Stimulated activated CD8-positive, alpha-beta memory T cell treated with anti-CD3 and anti-CD28 coated beads, Interleukin-12 subunit alpha, Interleukin-12 subunit beta, amount 100 ng/mL, for 4 hours (primary cell): ENCODE measurements around the gene SF3B2.
"Not testable (repeated sequence)": the region's sequence is repeated elsewhere in the genome, so short reads cannot be mapped to it uniquely, and the experiment has no call there.

ENCODE experiments used
- DNase-seq: peaks from one replicate; pipeline ENCODE4 v3.0.0-alpha.2; 2020; ENCODE audit warnings: low read depth

The SF3B2 gene

DNA sequence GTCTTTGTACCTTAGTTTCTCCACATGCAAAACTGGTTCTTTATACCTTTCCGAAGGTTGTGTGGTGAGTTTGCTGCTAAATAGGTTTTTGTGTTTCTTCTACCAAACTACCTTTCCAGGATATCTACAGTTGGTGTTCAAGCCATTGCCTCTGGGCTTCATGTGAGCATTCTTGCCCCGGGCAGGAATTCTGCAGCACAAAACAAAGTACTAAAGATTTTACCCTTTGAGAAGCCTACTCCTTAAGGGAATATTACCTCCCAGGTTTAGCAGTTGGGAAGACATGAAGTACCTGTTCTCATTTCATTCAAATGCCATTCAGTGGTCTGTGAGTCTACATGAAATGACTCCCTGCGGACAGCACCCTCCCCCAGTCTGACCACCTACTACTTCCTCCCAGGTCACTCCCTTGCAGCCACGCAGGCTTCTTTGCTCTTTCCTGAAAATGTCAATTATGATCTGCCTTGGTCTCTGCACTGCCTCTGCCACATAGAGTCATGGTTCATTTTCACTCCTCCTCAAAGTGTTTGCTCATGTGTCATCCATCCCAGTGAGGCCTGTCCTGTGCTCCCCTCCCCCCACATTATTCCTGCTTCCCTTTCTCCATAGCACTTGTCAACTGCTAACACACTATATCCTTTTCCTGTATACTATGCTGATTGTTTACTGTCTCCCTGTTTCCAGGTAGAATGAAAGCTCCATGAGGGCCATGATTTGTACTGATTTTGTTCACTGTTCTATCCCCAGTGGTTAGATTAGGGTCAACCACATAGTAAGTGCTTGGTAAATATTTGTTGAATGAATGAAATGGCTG, 54.8 kb downstream of the SF3B2 start:
- DNase-seq, result no peak

GRCh38 chr11:66107600-66108510, 55.7 kb downstream of the SF3B2 start:
- DNase-seq, result no peak

- no peak for DNase-seq
Observed at GRCh38 chr11:66109294-66109693, 57.1 kb downstream of the SF3B2 start.

DNA sequence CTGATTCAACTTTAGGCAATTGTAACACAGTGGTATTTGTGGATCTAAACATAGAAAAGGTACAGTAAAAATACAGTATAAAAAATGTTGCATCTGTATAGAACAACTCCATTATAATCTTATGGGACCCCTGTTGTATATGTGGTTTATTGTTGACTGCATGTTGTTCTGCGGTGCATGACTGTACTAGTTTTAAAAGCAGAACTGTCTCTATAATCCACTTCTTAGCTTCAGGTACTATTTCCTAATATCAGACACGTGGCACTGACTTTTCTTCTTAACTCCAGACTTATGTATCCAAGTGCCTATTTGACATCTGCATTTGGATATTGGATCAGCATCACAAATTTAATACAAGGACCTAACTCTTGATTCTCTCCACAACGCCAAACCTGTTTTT, 59.0 kb downstream of the SF3B2 start:
- DNase-seq, result no peak

DNA sequence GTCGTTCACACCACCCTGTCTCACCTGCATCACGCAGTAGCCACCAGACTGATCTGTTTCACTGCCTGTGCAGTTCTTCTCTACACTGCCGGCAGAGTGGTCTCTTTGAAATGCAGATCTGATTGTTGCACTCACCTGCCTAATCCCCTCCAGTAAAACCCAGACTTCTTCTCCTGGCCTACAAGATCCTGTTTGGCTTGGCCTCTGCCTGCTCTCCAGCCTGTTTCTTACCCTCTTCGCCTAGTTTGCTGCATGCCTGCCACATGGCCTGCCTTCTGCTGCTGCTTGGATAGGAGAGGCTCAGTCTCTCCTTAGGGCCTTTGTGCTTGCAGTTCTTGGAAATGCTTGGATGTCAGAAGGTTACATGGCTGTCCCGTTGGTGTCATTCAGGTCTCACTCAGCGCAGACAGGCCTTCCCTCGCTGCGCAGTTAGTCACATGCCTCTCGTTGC, 59.9 kb downstream of the SF3B2 start:
- DNase-seq, result no peak

DNA sequence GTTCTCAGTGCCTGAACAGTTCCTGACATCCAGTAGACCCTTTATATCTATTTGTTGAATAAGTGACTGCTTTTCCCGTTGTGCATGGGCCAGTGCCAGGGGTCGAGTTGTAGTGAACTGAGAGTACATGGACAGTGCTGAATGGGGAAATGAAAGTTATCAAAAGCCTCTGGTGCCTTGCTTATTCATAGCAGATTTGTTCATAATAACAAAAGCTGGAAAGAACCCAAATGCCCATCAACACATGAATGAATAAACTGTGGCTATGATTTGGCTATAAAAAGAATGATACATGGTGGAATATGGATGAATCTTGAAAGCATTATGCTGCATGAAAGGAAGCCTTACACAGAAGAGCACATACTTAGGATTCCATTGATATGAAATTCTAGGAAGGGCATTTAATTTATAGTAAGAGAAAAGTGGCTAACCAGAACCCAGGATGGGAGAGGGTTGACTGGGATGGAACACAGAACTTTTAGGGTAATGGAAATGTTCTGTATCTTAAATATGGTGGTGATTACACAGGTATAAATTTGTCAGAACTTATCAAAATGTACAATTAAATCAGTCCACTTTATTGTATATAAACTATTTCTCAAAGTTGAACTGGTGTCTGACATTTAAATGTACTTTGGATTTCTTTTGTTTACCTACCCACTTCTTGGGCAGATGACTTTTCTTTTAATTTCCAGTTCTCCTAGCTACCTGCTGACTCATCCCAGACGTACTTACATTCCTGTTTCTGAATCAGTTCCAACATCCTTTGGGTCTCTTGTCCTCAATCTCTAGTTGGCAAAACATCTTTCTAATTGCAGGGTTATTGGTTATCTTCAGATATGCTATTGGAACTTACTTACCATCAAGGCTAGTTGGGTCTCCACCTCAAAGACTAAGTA, 60.7 kb downstream of the SF3B2 start:
- DNase-seq, result no peak

DNA sequence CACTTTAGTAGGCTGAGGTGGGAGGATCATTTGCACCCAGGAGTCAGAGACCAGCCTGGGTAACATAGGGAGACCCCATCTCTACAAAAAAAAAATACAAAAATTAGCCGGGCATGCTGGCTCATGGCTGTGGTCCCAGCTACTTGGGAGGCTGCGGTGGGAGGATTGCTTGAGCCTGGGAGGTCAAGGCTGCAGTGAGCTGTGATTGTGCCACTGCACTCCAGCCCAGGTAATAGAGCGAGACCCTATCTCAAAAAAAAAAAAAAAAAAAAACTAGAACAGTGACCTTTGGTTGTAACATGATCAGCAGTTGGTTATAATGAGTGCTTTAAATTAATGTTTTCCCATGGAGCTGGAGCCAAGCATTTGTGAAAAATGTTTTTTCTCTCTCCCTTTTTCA, 62.8 kb downstream of the SF3B2 start:
- DNase-seq, result not testable (repeated sequence)

- no peak for DNase-seq
Observed at GRCh38 chr11:66115638-66116301, 63.6 kb downstream of the SF3B2 start.

DNA sequence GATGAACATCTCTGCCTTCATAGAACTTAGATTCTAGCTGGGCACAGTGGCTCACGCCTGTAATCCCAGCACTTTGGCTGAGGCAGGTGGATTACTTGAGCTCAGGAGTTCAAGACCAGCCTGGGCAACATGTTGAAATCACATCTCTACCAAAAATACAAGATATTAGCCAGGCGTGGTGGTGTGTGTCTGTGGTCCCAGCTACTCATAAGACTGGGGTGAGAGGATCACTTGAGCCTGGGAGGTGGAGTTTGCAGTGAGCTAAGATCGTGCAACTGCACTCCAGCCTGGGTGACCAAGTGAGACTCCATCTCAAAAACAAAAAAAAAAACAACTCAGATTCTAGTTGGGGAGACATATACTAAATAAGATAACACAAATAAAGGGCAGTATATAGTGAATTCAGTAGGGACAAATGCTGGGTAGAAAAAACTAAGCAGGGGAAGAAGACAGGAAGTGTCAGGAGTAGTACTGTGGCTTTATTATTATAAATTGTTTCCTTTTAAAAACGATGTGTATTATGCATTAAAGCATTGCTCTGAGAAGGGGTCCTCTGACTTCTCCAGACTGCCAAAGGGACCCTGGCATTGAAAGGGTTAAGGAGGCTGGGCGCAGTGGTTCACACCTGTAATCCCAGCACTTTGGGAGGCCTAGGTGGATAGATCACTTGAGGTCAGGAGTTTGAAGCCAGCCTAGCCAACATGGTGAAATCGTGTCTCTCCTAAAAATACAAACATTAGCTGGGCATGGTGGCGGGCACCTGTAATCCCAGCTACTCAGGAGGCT, 64.6 kb downstream of the SF3B2 start:
- no peak for DNase-seq

DNA sequence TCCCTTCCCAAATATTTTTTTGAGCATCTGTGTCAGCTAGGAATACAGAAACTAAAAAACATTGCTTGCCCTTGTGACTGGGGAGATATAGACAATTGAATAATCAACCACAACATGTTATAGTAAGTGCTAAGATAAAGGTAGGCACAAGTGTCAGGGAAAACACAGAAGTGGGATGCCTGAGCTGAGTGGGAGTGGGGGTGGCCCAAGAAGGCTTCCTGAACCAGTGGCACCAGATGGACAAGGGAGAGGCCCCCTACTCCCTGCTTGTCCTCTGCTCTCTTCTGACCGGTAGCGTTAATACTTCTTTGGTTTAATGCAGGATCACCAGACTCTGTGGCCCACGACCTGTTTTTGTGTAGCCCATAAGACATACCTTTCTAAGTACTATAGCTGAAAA, 66.7 kb downstream of the SF3B2 start:
- no peak for DNase-seq
